MM.1S (cell line): ENCODE measurements around the gene RRAGC.

Source experiments
- EZH2 ChIP-seq: fragments of 300-600 bp; sonication (generic); optimal IDR thresholded peaks from 2 replicates; pipeline ENCODE3; 2017; ENCODE audit warnings: low read depth, mild to moderate bottlenecking, antibody characterized with exemption, low read length, mixed read lengths
- TF ChIP-seq, protein P1 (sequence below): fragments of 300-600 bp; sonication (generic); IDR thresholded peaks from 2 replicates; pipeline ENCODE4 v1.5.1; 2016; ENCODE audit warnings: antibody characterized with exemption, low read length, mixed read lengths

DNA sequence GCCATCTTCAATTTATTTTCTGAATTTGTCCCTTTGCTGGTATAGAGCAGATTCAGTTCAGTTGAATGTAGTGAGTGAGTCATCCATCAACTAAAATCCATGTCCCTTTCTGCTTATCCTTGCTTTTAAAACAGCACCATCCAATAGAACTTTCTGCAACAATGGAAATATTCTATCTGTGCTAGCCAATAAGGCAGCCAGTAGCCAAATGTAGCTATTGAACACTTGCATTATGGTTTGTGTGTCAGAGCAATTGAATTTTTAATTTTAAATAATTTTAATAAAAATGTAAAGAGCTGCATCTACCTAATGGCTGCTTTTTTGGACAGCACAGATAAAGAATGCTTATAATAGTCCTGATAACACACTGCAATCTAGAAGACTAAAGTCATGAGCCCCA, 21.9 kb upstream of the RRAGC start, which contains the start of gene GJA9:
- TF ChIP-seq, protein P1, sequence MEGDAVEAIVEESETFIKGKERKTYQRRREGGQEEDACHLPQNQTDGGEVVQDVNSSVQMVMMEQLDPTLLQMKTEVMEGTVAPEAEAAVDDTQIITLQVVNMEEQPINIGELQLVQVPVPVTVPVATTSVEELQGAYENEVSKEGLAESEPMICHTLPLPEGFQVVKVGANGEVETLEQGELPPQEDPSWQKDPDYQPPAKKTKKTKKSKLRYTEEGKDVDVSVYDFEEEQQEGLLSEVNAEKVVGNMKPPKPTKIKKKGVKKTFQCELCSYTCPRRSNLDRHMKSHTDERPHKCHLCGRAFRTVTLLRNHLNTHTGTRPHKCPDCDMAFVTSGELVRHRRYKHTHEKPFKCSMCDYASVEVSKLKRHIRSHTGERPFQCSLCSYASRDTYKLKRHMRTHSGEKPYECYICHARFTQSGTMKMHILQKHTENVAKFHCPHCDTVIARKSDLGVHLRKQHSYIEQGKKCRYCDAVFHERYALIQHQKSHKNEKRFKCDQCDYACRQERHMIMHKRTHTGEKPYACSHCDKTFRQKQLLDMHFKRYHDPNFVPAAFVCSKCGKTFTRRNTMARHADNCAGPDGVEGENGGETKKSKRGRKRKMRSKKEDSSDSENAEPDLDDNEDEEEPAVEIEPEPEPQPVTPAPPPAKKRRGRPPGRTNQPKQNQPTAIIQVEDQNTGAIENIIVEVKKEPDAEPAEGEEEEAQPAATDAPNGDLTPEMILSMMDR = no peak
- TF ChIP-seq EZH2 = no peak
